Mesothelial cell of epicardium (in vitro differentiated cells): ENCODE measurements around the gene C17orf50. TPM values are rescaled to one million over a fixed set of nuclear protein-coding genes. Genes with fewer than 3 reads are reported as not detected.

Experiments used
- DNase-seq, 2 experiments: peaks; one replicate each; pipeline ENCODE4 v3.0.0; 2021; ENCODE audit warnings: low spot score in 2 of 2; ENCODE audit not compliant: unreplicated experiment in 2 of 2
- H3K27ac Mint-ChIP-seq: 2 replicates; pipeline ENCODE4 v1.8.0; 2021; ENCODE audit warnings: mixed read lengths
- H3K27me3 Mint-ChIP-seq: 2 replicates; pipeline ENCODE4 v1.8.0; 2021; ENCODE audit warnings: low read depth, mixed read lengths
- H3K36me3 Mint-ChIP-seq: 2 replicates; pipeline ENCODE4 v1.8.0; 2021; ENCODE audit warnings: mixed read lengths
- H3K4me1 Mint-ChIP-seq: 2 replicates; pipeline ENCODE4 v1.8.0; 2021; ENCODE audit warnings: mixed read lengths
- H3K4me3 Mint-ChIP-seq: 2 replicates; pipeline ENCODE4 v1.8.0; 2021; ENCODE audit warnings: mild to moderate bottlenecking, moderate library complexity, mixed read lengths
- H3K9me3 Mint-ChIP-seq: 2 replicates; pipeline ENCODE4 v1.8.0; 2021; ENCODE audit warnings: mixed read lengths
- CTCF ChIP-seq: fragments of 200-600 bp; sonication (generic); IDR thresholded peaks from one replicate; pipeline ENCODE4 v1.5.0; 2021; ENCODE audit warnings: antibody characterized with exemption; ENCODE audit not compliant: unreplicated experiment
- total RNA-seq: library from RNA; stranded (reverse); gene quantifications from 3 replicates; pipeline ENCODE4 v1.2.1, GENCODE V29; 2021

The C17orf50 gene
- total RNA-seq, 1 donor from 2014 or later = not detected

GRCh38 chr17:35811759-35812158 lies 51.1 kb downstream of the C17orf50 start:
- no peaks in the 10 kb centered on the region for H3K9me3 Mint-ChIP-seq
- no peak overlapping the region for H3K4me3 Mint-ChIP-seq
- no peaks in the 10 kb centered on the region for H3K27me3 Mint-ChIP-seq
- no peak for DNase-seq
- H3K36me3 Mint-ChIP-seq = peaks cover 4% of the 10 kb centered on the region
- no peak overlapping the region for H3K27ac Mint-ChIP-seq
- H3K4me1 Mint-ChIP-seq = peaks cover 45% of the 10 kb centered on the region
- no peak for TF ChIP-seq CTCF

- H3K4me3 Mint-ChIP-seq = no peak overlapping the region
- no peak overlapping the region for H3K27ac Mint-ChIP-seq
Observed at GRCh38 chr17:35812456-35812855, 51.8 kb downstream of the C17orf50 start.

More at GRCh38 chr17:35812456-35812855, 51.8 kb downstream of the C17orf50 start:
- peaks cover 4% of the 10 kb centered on the region for H3K36me3 Mint-ChIP-seq
- no peaks in the 10 kb centered on the region for H3K27me3 Mint-ChIP-seq
- H3K9me3 Mint-ChIP-seq = no peaks in the 10 kb centered on the region
- TF ChIP-seq CTCF = no peak
- no peak for DNase-seq
- peaks cover 45% of the 10 kb centered on the region for H3K4me1 Mint-ChIP-seq

Other genes with a start within 250 kb of the C17orf50 start
- gene SLFN12L, start 223.2 kb upstream of the C17orf50 start, total RNA-seq = 0.09 to 0.18 TPM (median 0.09 TPM) in 3 replicates
- not detected in 3 replicates for gene SLFN14, start 200.1 kb upstream of the C17orf50 start, total RNA-seq
- 5.0 to 7.5 TPM (median 5.1 TPM) in 3 replicates for gene PEX12, start 182.3 kb upstream of the C17orf50 start, total RNA-seq
- 155 to 158 TPM (median 155 TPM) in 3 replicates for gene AP2B1, start 173.6 kb upstream of the C17orf50 start, total RNA-seq
- gene RASL10B, start 29.2 kb upstream of the C17orf50 start, total RNA-seq = 19.3 to 20.5 TPM (median 20.1 TPM) in 3 replicates
- 0.09 to 0.20 TPM (median 0.11 TPM) in 3 replicates for gene GAS2L2, start 7.6 kb upstream of the C17orf50 start, total RNA-seq
- 0.34 to 0.86 TPM in 2 of 3 replicates, not detected in the other for gene MMP28, start 34.8 kb downstream of the C17orf50 start, total RNA-seq
- 218 to 235 TPM (median 225 TPM) in 3 replicates for gene TAF15, start 48.6 kb downstream of the C17orf50 start, total RNA-seq
- gene HEATR9, start 108.0 kb downstream of the C17orf50 start, total RNA-seq = not detected in 3 replicates
- gene CCL5, start 119.5 kb downstream of the C17orf50 start, total RNA-seq = not detected in 3 replicates
- 2.1 to 3.5 TPM (median 3.4 TPM) in 3 replicates for gene RDM1, start 169.9 kb downstream of the C17orf50 start, total RNA-seq
- gene LYZL6, start 182.8 kb downstream of the C17orf50 start, total RNA-seq = not detected in 3 replicates
- gene CCL16, start 220.6 kb downstream of the C17orf50 start, total RNA-seq = not detected in 3 replicates
- gene CCL14, start 225.8 kb downstream of the C17orf50 start, total RNA-seq = not detected in 3 replicates
- gene CCL15, start 240.7 kb downstream of the C17orf50 start, total RNA-seq = not detected in 3 replicates